ENCODE measurements around the gene NIBAN1.

DNA sequence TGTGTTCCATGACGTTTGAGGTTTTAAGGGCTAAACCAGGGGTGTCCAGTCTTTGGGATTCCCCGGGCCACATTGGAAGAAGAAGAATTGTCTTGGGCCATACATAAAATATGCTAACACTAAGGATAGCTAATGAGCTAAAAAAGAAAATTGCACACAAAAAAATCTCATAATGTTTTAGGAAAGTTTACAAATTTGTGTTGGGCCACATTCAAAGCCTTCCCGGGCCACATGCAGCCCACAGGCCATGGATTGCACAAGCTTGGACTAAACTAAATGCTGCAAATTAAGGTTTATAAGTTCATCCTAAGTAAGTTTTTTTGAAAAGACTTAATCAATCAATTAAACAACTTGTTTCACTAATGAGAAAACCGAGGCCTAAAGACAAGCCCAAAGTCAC is 21.9 kb downstream of the NIBAN1 start:
- TF ChIP-seq POLR2A (IDR thresholded peaks at IDR 0.05; ENCODE audit: low read length) (no peak), GATA1 (IDR thresholded peaks at IDR 0.05; ENCODE audit: low read depth, low read length) (no peak)

Measured in erythroblast (primary cell).